Measurements from ENCODE around the gene SLC12A7. TPM values are rescaled to one million over a fixed set of nuclear protein-coding genes. Genes with fewer than 3 reads are reported as not detected.

Gene SLC12A7
- total RNA-seq, 1 experiment from 2014 or later = 28.1 TPM

- no peak overlapping the region for H3K4me3 Mint-ChIP-seq
Measured at GRCh38 chr5:1105350-1106265, 6.3 kb downstream of the SLC12A7 start.

More at GRCh38 chr5:1105350-1106265, 6.3 kb downstream of the SLC12A7 start:
- no peaks in the 10 kb centered on the region for H3K36me3 Mint-ChIP-seq
- no peak for DNase-seq (ENCODE audit: low spot score)
- H3K27ac Mint-ChIP-seq = peak overlapping the region; percentile 60; the same call in 1 of the 2 replicates
- CTCF ChIA-PET = interaction anchor here (0.7 to 1.1 kb wide), 3 partner anchors 34 to 275 kb away, joined by 3 read pairs; no protein-coding TSS in a partner anchor
- POLR2A ChIA-PET = interaction anchor here (0.7 to 1.0 kb wide), 2 partner anchors 14 to 571 kb away, joined by 3 to 6 read pairs; no protein-coding TSS in a partner anchor
- no peak for TF ChIP-seq TEAD4 (CRISPR knock-in tag; IDR thresholded peaks at IDR 0.05)
- TF ChIP-seq MXD4 (CRISPR knock-in tag; IDR thresholded peaks at IDR 0.05; ENCODE audit: borderline replicate concordance) = no peak
- TF ChIP-seq CREB1 (CRISPR knock-in tag; IDR thresholded peaks at IDR 0.05) = no peak
- TF ChIP-seq, protein P1, sequence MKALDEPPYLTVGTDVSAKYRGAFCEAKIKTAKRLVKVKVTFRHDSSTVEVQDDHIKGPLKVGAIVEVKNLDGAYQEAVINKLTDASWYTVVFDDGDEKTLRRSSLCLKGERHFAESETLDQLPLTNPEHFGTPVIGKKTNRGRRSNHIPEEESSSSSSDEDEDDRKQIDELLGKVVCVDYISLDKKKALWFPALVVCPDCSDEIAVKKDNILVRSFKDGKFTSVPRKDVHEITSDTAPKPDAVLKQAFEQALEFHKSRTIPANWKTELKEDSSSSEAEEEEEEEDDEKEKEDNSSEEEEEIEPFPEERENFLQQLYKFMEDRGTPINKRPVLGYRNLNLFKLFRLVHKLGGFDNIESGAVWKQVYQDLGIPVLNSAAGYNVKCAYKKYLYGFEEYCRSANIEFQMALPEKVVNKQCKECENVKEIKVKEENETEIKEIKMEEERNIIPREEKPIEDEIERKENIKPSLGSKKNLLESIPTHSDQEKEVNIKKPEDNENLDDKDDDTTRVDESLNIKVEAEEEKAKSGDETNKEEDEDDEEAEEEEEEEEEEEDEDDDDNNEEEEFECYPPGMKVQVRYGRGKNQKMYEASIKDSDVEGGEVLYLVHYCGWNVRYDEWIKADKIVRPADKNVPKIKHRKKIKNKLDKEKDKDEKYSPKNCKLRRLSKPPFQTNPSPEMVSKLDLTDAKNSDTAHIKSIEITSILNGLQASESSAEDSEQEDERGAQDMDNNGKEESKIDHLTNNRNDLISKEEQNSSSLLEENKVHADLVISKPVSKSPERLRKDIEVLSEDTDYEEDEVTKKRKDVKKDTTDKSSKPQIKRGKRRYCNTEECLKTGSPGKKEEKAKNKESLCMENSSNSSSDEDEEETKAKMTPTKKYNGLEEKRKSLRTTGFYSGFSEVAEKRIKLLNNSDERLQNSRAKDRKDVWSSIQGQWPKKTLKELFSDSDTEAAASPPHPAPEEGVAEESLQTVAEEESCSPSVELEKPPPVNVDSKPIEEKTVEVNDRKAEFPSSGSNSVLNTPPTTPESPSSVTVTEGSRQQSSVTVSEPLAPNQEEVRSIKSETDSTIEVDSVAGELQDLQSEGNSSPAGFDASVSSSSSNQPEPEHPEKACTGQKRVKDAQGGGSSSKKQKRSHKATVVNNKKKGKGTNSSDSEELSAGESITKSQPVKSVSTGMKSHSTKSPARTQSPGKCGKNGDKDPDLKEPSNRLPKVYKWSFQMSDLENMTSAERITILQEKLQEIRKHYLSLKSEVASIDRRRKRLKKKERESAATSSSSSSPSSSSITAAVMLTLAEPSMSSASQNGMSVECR (CRISPR knock-in tag; IDR thresholded peaks at IDR 0.05; ENCODE audit: borderline replicate concordance) = no peak
- no peak for TF ChIP-seq PREB (CRISPR knock-in tag; IDR thresholded peaks at IDR 0.05; ENCODE audit: borderline replicate concordance)
- TF ChIP-seq NR2C2 (CRISPR knock-in tag; IDR thresholded peaks at IDR 0.05) = no peak
- TF ChIP-seq NFE2L1 (CRISPR knock-in tag; IDR thresholded peaks at IDR 0.05) = no peak
- TF ChIP-seq JAZF1 (CRISPR knock-in tag; IDR thresholded peaks at IDR 0.05) = no peak
- TF ChIP-seq ZSCAN18 (CRISPR knock-in tag; IDR thresholded peaks at IDR 0.05) = no peak
- TF ChIP-seq ZNF396 (CRISPR knock-in tag; IDR thresholded peaks at IDR 0.05; ENCODE audit: borderline replicate concordance) = no peak
- TF ChIP-seq SMAD4 (CRISPR knock-in tag; IDR thresholded peaks at IDR 0.05) = no peak
- no peak for TF ChIP-seq NR3C1 (CRISPR knock-in tag; conservative IDR thresholded peaks at IDR 0.05; ENCODE audit: low read depth)
- TF ChIP-seq FOXP4 (CRISPR knock-in tag; IDR thresholded peaks at IDR 0.05) = no peak
- TF ChIP-seq GRHL2 (CRISPR knock-in tag; IDR thresholded peaks at IDR 0.05; ENCODE audit: insufficient replicate concordance, severe bottlenecking) = no peak
- TF ChIP-seq, protein P2, sequence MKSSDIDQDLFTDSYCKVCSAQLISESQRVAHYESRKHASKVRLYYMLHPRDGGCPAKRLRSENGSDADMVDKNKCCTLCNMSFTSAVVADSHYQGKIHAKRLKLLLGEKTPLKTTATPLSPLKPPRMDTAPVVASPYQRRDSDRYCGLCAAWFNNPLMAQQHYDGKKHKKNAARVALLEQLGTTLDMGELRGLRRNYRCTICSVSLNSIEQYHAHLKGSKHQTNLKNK (CRISPR knock-in tag; IDR thresholded peaks at IDR 0.05) = no peak
- no peak for TF ChIP-seq ZNF219 (CRISPR knock-in tag; IDR thresholded peaks at IDR 0.05; ENCODE audit: borderline replicate concordance)
- no peak for TF ChIP-seq SOX15 (CRISPR knock-in tag; IDR thresholded peaks at IDR 0.05)
- TF ChIP-seq AFF4 (CRISPR knock-in tag; IDR thresholded peaks at IDR 0.05; ENCODE audit: borderline replicate concordance) = no peak
- no peak for ATAC-seq
- no peaks in the 10 kb centered on the region for H3K27me3 Mint-ChIP-seq (ENCODE audit: low read depth)
- no peaks in the 10 kb centered on the region for H3K9me3 Mint-ChIP-seq
- peaks cover 59% of the 10 kb centered on the region for H3K4me1 Mint-ChIP-seq
